SK-N-SH treated with all-trans-retinoic acid at 6 μM for 48 hours (cell line): ENCODE measurements around the gene SGPL1.

Source experiments
- ARNTL ChIP-seq: fragments of 450-650 bp; formaldehyde crosslinking; IDR thresholded peaks from 2 replicates; pipeline ENCODE4 v1.5.0; 2020; ENCODE audit warnings: low read depth, mild to moderate bottlenecking, moderate library complexity, borderline replicate concordance
- GLIS3 ChIP-seq: fragments of 250-450 bp; sonication (Bioruptor Pico); IDR thresholded peaks from 2 replicates; pipeline ENCODE4 v1.5.0; 2020; ENCODE audit warnings: mild to moderate bottlenecking, moderate library complexity
- ISL1 ChIP-seq: fragments of 250-450 bp; sonication (Bioruptor Pico); IDR thresholded peaks from 2 replicates; pipeline ENCODE4 v2.1.2; 2022; ENCODE audit warnings: mild to moderate bottlenecking, moderate library complexity
- PPARA ChIP-seq: fragments of 250-450 bp; sonication (Bioruptor Pico); IDR thresholded peaks from 2 replicates; pipeline ENCODE4 v1.5.0; 2020; ENCODE audit warnings: mild to moderate bottlenecking, borderline replicate concordance
- RARB ChIP-seq: fragments of 250-450 bp; sonication (Bioruptor Pico); IDR thresholded peaks from 2 replicates; pipeline ENCODE4 v1.8.0; 2021; ENCODE audit warnings: mild to moderate bottlenecking, moderate library complexity
- SNAI2 ChIP-seq: fragments of 250-450 bp; sonication (Bioruptor Pico); IDR thresholded peaks from 2 replicates; pipeline ENCODE4 v1.5.0; 2020; ENCODE audit warnings: mild to moderate bottlenecking, moderate library complexity
- ZFP3 ChIP-seq: fragments of 250-450 bp; sonication (Bioruptor Pico); IDR thresholded peaks from 2 replicates; pipeline ENCODE4 v1.5.0; 2020; ENCODE audit warnings: mild to moderate bottlenecking, moderate library complexity
- ZFP30 ChIP-seq: fragments of 450-650 bp; formaldehyde crosslinking; IDR thresholded peaks from 2 replicates; pipeline ENCODE4 v1.5.0; 2022; ENCODE audit warnings: mild to moderate bottlenecking, moderate library complexity
- ZNF70 ChIP-seq: fragments of 450-650 bp; formaldehyde crosslinking; IDR thresholded peaks from 2 replicates; pipeline ENCODE4 v1.5.0; 2020; ENCODE audit warnings: mild to moderate bottlenecking, moderate library complexity
- TF ChIP-seq, protein P1 (sequence below): fragments of 250-450 bp; sonication (Bioruptor Pico); IDR thresholded peaks from 2 replicates; pipeline ENCODE4 v1.5.0; 2020; ENCODE audit warnings: mild to moderate bottlenecking, moderate library complexity
- TF ChIP-seq, protein P2 (sequence below): fragments of 250-450 bp; sonication (Bioruptor Pico); IDR thresholded peaks from 2 replicates; pipeline ENCODE4 v1.8.0; 2020; ENCODE audit warnings: mild to moderate bottlenecking, moderate library complexity, borderline replicate concordance
- TF ChIP-seq, protein P3 (sequence below): fragments of 250-450 bp; sonication (Bioruptor Pico); IDR thresholded peaks from 2 replicates; pipeline ENCODE4 v1.5.1; 2021; ENCODE audit warnings: mild to moderate bottlenecking, moderate library complexity
- TF ChIP-seq, protein P4 (sequence below): fragments of 250-450 bp; sonication (Bioruptor Pico); IDR thresholded peaks from 2 replicates; pipeline ENCODE4 v1.8.0; 2021; ENCODE audit warnings: low read depth, mild to moderate bottlenecking, moderate library complexity, borderline replicate concordance

DNA sequence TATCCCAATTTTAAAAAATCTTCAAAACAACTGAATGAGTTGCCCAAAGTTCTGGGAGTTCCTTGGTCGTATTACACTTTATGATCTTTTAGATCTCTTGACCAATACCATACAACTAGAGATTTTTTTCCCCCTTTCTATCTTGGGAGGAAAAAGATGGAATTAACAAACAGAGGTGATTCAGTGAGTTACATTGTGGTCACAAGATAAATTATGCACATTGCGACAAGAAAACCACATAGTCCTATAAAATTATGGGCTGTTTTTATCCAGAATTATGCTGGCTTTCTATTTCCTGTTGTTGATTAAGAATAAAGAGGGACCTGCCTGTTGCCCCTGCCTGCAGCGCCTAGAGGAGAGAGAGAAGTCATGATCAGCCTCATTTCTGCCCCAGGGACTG lies 8.2 kb upstream of the SGPL1 start:
- TF ChIP-seq, protein P1, sequence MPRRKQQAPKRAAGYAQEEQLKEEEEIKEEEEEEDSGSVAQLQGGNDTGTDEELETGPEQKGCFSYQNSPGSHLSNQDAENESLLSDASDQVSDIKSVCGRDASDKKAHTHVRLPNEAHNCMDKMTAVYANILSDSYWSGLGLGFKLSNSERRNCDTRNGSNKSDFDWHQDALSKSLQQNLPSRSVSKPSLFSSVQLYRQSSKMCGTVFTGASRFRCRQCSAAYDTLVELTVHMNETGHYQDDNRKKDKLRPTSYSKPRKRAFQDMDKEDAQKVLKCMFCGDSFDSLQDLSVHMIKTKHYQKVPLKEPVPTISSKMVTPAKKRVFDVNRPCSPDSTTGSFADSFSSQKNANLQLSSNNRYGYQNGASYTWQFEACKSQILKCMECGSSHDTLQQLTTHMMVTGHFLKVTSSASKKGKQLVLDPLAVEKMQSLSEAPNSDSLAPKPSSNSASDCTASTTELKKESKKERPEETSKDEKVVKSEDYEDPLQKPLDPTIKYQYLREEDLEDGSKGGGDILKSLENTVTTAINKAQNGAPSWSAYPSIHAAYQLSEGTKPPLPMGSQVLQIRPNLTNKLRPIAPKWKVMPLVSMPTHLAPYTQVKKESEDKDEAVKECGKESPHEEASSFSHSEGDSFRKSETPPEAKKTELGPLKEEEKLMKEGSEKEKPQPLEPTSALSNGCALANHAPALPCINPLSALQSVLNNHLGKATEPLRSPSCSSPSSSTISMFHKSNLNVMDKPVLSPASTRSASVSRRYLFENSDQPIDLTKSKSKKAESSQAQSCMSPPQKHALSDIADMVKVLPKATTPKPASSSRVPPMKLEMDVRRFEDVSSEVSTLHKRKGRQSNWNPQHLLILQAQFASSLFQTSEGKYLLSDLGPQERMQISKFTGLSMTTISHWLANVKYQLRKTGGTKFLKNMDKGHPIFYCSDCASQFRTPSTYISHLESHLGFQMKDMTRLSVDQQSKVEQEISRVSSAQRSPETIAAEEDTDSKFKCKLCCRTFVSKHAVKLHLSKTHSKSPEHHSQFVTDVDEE (CRISPR knock-in tag): no peak
- TF ChIP-seq ARNTL (CRISPR knock-in tag) (no peak), PPARA (CRISPR knock-in tag) (no peak), RARB (CRISPR knock-in tag) (no peak), ISL1 (no peak), GLIS3 (no peak), SNAI2 (CRISPR knock-in tag) (no peak), ZFP3 (CRISPR knock-in tag) (no peak), ZFP30 (CRISPR knock-in tag) (no peak), ZNF70 (no peak)
- TF ChIP-seq, protein P2, sequence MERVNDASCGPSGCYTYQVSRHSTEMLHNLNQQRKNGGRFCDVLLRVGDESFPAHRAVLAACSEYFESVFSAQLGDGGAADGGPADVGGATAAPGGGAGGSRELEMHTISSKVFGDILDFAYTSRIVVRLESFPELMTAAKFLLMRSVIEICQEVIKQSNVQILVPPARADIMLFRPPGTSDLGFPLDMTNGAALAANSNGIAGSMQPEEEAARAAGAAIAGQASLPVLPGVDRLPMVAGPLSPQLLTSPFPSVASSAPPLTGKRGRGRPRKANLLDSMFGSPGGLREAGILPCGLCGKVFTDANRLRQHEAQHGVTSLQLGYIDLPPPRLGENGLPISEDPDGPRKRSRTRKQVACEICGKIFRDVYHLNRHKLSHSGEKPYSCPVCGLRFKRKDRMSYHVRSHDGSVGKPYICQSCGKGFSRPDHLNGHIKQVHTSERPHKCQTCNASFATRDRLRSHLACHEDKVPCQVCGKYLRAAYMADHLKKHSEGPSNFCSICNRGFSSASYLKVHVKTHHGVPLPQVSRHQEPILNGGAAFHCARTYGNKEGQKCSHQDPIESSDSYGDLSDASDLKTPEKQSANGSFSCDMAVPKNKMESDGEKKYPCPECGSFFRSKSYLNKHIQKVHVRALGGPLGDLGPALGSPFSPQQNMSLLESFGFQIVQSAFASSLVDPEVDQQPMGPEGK: no peak
- TF ChIP-seq, protein P3, sequence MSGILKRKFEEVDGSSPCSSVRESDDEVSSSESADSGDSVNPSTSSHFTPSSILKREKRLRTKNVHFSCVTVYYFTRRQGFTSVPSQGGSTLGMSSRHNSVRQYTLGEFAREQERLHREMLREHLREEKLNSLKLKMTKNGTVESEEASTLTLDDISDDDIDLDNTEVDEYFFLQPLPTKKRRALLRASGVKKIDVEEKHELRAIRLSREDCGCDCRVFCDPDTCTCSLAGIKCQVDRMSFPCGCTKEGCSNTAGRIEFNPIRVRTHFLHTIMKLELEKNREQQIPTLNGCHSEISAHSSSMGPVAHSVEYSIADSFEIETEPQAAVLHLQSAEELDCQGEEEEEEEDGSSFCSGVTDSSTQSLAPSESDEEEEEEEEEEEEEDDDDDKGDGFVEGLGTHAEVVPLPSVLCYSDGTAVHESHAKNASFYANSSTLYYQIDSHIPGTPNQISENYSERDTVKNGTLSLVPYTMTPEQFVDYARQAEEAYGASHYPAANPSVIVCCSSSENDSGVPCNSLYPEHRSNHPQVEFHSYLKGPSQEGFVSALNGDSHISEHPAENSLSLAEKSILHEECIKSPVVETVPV: no peak
- TF ChIP-seq, protein P4, sequence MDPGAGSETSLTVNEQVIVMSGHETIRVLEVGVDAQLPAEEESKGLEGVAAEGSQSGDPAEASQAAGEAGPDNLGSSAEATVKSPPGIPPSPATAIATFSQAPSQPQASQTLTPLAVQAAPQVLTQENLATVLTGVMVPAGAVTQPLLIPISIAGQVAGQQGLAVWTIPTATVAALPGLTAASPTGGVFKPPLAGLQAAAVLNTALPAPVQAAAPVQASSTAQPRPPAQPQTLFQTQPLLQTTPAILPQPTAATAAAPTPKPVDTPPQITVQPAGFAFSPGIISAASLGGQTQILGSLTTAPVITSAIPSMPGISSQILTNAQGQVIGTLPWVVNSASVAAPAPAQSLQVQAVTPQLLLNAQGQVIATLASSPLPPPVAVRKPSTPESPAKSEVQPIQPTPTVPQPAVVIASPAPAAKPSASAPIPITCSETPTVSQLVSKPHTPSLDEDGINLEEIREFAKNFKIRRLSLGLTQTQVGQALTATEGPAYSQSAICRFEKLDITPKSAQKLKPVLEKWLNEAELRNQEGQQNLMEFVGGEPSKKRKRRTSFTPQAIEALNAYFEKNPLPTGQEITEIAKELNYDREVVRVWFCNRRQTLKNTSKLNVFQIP (CRISPR knock-in tag): no peak
